Uterus (tissue), 4 donors: ENCODE results near the gene SNX3. TPM values are rescaled to one million over a fixed set of nuclear protein-coding genes. Genes with fewer than 3 reads are reported as not detected.
A peak's percentile ranks its signal among the peaks of the same experiment; 100 is the strongest.

Experiments
- DNase-seq, 2 donors: peaks; one replicate each; pipeline ENCODE4 v3.0.0-alpha.2; 2019 to 2020
- H3K27ac ChIP-seq, 2 donors: fragments of 200-600 bp; sonication (generic); 1 replicate in 1 of 2; 2 replicates in 1 of 2; pipeline ENCODE4 v1.5.1; 2016 to 2018
- H3K27me3 ChIP-seq, 2 donors: fragments of 200-600 bp; sonication (generic); one replicate each; pipeline ENCODE4 v1.5.1; 2018 to 2019; ENCODE audit warnings: control low read depth in 1 of 2
- H3K36me3 ChIP-seq, 2 donors: fragments of 200-600 bp; sonication (generic); one replicate each; pipeline ENCODE4 v1.5.1; 2019; ENCODE audit warnings: control low read depth in 1 of 2
- H3K4me1 ChIP-seq, 2 donors: fragments of 200-600 bp; sonication (generic); one replicate each; pipeline ENCODE4 v1.5.1; 2018 to 2019; ENCODE audit warnings: control low read depth in 1 of 2
- H3K4me3 ChIP-seq, 2 donors: fragments of 200-600 bp; sonication (generic); 1 replicate in 1 of 2; 2 replicates in 1 of 2; pipeline ENCODE4 v1.5.1; 2018 to 2019; ENCODE audit warnings: mild to moderate bottlenecking in 1 of 2
- H3K9me3 ChIP-seq, 2 donors: fragments of 200-600 bp; sonication (generic); one replicate each; pipeline ENCODE4 v1.5.1; 2019; ENCODE audit warnings: control low read depth in 1 of 2
- POLR2A ChIP-seq, 2 donors: fragments of 450-650 bp; IDR thresholded peaks; one replicate each; pipeline ENCODE4 v1.6.1; 2016; ENCODE audit warnings: antibody characterized with exemption in 2 of 2, mild to moderate bottlenecking in 1 of 2, moderate library complexity in 1 of 2
- intact Hi-C: fragments of 100-400 bp; cut with DNase I; formaldehyde crosslinking; loops from one replicate; pipeline ENCODE4 v1.15.1; 2023; ENCODE audit warnings: low total_unique reads
- total RNA-seq, 4 donors: library from RNA; depleted of rRNA in 3 of 4; stranded (reverse); fragments of >200 nt in 3 of 4; gene quantifications; one replicate each; pipeline versions ENCODE4 v1.1.0 to v1.2.4, GENCODE V29; 2014 to 2023
- TF ChIP-seq, protein P1 (sequence below), 4 experiments: fragments of 200-600 bp in 2 of 4; fragments of 450-650 bp in 2 of 4; sonication (generic) in 2 of 4; IDR thresholded peaks; one replicate each; pipeline ENCODE4 v1.5.1; 2016 to 2019; ENCODE audit warnings: antibody characterized with exemption in 4 of 4, mild to moderate bottlenecking in 2 of 4, moderate library complexity in 1 of 4
- donor health status: DM: yes; HTN: yes; CAD: no.

Gene SNX3
- total RNA-seq, 4 donors from 2014 or later, result 94.3 to 215 (median 160) TPM

DNA sequence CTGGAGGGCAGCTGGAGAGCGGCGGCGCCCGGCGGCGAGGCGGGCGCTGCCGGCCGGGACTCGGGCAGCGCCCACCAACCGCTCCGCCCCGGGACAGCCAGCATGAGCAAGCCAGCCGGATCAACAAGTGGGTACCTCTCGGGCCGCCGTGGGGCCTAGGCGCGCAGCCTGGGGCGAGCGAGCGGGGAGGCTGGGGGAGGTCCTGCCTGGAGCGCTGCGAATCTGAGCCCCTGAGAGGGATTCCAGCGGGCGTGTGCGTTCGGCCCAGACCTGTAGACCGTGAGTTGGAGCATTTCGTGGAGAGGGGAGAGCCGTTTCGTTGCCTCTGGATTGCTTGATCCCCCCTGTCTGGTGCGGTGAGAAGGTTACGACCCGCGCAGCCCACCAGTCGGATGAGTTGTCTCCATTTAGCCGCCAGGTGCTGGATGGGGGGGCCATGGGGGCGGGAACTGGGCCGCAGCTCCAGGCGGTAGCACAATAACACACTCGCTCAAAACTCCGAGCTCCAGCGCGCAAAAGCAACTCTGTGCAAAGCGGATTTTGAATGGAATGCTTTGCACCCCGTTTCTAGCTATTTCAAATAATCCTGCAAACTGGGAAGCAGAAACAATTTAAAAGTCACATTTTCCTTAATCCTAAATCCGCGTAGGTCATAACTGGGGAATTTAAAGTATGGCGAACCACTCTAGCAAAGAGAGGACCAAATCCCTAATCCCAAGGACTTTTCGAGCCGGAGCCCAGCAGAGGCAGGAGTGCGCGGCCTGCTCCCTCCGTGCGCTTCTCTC, 94.0 kb downstream of the SNX3 start:
- intact Hi-C loops, result no loop called here
- Histone ChIP-seq H3K9me3 (no peaks in the 10 kb centered on the region), H3K4me1 (peaks cover 0 to 35% of the 10 kb centered on the region in 2 donors), H3K27me3 (peaks cover 28 to 77% of the 10 kb centered on the region in 2 donors), H3K4me3 (no peak overlapping the region), H3K27ac (no peak overlapping the region), H3K36me3 (no peaks in the 10 kb centered on the region)
- TF ChIP-seq, protein P1, sequence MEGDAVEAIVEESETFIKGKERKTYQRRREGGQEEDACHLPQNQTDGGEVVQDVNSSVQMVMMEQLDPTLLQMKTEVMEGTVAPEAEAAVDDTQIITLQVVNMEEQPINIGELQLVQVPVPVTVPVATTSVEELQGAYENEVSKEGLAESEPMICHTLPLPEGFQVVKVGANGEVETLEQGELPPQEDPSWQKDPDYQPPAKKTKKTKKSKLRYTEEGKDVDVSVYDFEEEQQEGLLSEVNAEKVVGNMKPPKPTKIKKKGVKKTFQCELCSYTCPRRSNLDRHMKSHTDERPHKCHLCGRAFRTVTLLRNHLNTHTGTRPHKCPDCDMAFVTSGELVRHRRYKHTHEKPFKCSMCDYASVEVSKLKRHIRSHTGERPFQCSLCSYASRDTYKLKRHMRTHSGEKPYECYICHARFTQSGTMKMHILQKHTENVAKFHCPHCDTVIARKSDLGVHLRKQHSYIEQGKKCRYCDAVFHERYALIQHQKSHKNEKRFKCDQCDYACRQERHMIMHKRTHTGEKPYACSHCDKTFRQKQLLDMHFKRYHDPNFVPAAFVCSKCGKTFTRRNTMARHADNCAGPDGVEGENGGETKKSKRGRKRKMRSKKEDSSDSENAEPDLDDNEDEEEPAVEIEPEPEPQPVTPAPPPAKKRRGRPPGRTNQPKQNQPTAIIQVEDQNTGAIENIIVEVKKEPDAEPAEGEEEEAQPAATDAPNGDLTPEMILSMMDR (IDR thresholded peaks at IDR 0.05), result no peak
- no peak for TF ChIP-seq POLR2A (IDR thresholded peaks at IDR 0.05)
- no peak for DNase-seq

DNA sequence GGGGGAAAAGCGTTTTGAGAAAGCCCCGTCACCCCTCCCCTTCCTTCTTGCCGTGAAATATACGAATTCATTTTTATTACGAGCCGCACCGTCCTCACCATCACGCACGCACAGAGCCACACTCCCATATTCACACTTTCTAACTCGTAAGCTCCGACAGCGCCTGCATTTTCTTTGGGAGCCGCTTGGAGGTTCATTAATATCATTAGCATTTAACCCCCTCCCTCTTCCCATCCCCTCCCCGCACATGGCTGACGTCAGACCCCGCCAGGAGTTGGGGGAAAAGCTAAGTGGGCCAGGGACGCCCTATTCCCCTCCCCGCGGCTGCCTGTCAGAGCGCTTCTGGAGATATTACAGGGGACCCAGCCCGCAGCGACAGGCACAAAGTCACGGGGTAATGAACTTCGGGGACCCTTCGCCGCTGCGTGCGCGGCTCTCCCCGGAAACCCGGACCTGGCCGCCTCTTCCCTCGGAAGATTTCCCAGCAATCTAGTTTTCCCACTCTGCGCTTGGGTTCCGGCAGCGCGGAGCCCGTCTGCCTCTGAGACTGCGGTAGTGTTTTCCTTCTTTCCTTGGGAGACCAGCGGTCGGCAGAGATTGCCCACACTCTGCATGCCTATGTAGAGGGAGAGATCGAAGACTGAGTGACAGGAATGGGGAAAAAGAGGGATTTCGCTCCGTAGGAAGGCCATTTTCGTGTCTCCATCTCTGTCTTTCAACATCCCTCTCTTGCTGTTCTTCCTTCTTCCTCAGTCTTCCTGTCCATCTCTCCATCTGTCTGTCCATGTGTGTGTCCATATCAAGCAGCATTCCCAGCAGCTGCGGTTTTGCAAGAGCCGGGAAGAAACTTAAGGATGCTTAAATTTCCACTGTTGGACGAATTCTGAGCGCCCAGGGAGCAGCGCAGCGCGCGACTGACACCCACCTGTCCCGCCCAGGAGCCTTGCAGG, 94.9 kb downstream of the SNX3 start, which contains the start of gene NR2E1:
NR2E1 (plus strand) TSS at position 309 of the 950 bp plus-strand sequence. CDS start 744 bp downstream, outside the sequence.
- Histone ChIP-seq H3K27ac (no peak within 1 kb of the TSS), H3K27me3 (peaks cover 28 to 85% of the 10 kb centered on the region in 2 donors), H3K4me3 (peak within 1 kb of the TSS in 1 of 2 donors; percentile 3), H3K4me1 (peaks cover 0 to 35% of the 10 kb centered on the region in 2 donors), H3K9me3 (no peaks in the 10 kb centered on the region), H3K36me3 (no peaks in the 10 kb centered on the region)
- no peak for DNase-seq
- intact Hi-C loops, result no loop called here
- no peak for TF ChIP-seq POLR2A (IDR thresholded peaks at IDR 0.05)
- TF ChIP-seq, protein P1 (IDR thresholded peaks at IDR 0.05), result no peak

DNA sequence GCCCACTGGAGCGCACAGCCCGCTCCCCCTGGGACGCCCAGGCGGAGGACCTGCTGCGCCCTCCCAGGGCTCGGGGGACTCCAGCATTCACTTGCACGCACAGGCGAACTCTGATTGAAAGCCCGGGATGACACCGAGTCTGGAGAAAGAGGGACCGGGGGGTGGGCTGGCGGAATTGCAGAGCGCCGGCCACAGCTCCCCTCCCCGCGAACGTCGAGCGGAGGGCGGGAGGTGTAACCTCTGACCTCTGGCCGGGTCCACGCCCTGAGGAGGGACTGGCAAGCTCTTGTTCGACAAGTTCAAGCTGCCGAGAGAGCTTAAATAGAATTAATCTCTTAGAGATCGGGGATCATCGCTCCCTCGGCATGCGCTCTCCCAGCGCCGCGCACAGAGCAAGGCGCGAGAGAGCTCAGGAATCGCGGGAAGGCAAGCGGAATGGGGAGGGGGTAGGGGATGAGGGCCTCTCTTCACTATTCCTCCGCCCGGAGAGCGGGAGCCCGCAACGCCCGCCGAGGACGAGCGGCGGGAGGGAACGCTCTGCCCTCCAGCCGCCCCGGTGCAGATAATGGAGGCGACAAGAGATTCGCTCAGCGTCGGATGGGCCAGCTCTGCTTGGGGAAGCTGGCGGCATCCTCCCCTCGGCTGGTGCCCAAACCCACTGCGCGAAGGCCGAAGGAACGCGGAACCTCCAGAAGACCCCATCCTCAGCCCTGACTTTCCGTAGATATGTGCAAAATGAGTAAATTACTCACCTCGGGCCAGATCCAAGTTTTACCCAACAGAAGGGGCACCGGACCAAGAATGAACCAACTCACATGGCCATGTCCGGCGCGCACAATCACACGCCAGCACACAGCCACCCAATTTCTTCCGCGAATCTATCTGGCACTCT, 95.8 kb downstream of the SNX3 start:
- Histone ChIP-seq H3K4me1 (peaks cover 0 to 35% of the 10 kb centered on the region in 2 donors), H3K27ac (no peak overlapping the region), H3K36me3 (no peaks in the 10 kb centered on the region), H3K27me3 (peaks cover 28 to 83% of the 10 kb centered on the region in 2 donors), H3K9me3 (no peaks in the 10 kb centered on the region), H3K4me3 (peak overlapping the region in 1 of 2 donors; percentile 3)
- intact Hi-C loops, result no loop called here
- no peak for DNase-seq
- TF ChIP-seq, protein P1 (IDR thresholded peaks at IDR 0.05), result no peak
- TF ChIP-seq POLR2A (IDR thresholded peaks at IDR 0.05), result no peak

DNA sequence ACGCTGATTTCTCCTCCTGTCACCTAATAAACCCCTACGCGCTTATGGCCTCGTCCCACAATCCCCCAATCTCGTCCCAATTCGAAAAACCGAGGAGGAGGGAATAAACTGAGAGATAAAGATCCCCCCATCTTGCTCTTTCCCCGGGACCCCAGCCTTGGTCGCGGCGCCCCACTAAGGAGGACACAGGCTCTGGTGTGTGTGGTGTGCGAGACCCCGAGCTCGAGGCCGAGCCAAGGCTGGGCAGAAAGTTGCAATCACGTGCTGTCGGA, 96.4 kb downstream of the SNX3 start:
- no peak overlapping the region for H3K4me3 ChIP-seq
- peaks cover 0 to 35% of the 10 kb centered on the region in 2 donors for H3K4me1 ChIP-seq
- H3K27me3 ChIP-seq, result peaks cover 28 to 84% of the 10 kb centered on the region in 2 donors
- no peak overlapping the region for H3K27ac ChIP-seq
- H3K9me3 ChIP-seq, result no peaks in the 10 kb centered on the region
- DNase-seq, result no peak
- intact Hi-C loops, result no loop called here
- H3K36me3 ChIP-seq, result no peaks in the 10 kb centered on the region
- TF ChIP-seq POLR2A (IDR thresholded peaks at IDR 0.05), result no peak
- TF ChIP-seq, protein P1 (IDR thresholded peaks at IDR 0.05), result no peak
